HepG2 (cell line): ENCODE measurements around the gene RFX2. TPM values are rescaled to one million over a fixed set of nuclear protein-coding genes. Genes with fewer than 3 reads are reported as not detected.

Source experiments
- BCL6 ChIP-seq: IDR thresholded peaks from 2 replicates; pipeline ENCODE4 v1.6.1; 2016; ENCODE audit warnings: missing genetic modification reagents, missing compliant biosample characterization
- ELF1 ChIP-seq: sonication (generic); formaldehyde crosslinking; IDR thresholded peaks from 2 replicates; pipeline ENCODE4 v1.4.0; 2020; ENCODE audit warnings: missing genetic modification reagents
- FOSL2 ChIP-seq: sonication (generic); formaldehyde crosslinking; IDR thresholded peaks from 2 replicates; pipeline ENCODE4 v1.4.0; 2020; ENCODE audit warnings: missing genetic modification reagents
- FOXO1 ChIP-seq: sonication (generic); formaldehyde crosslinking; IDR thresholded peaks from 2 replicates; pipeline ENCODE4 v1.4.0; 2020; ENCODE audit warnings: missing genetic modification reagents
- HMGXB4 ChIP-seq, 2 experiments: sonication (generic) in 1 of 2; formaldehyde crosslinking in 1 of 2; IDR thresholded peaks; 2 replicates each; pipeline versions ENCODE4 v1.4.0 to v1.6.1; 2018 to 2020; ENCODE audit warnings: missing genetic modification reagents in 2 of 2, borderline replicate concordance in 1 of 2, low read depth in 1 of 2, mild to moderate bottlenecking in 1 of 2, missing biosample characterization in 1 of 2
- HNF1B ChIP-seq: sonication (generic); formaldehyde crosslinking; IDR thresholded peaks from 2 replicates; pipeline ENCODE4 v1.5.1; 2020; ENCODE audit warnings: mild to moderate bottlenecking, moderate library complexity, missing genetic modification reagents
- IRF1 ChIP-seq: sonication (generic); formaldehyde crosslinking; IDR thresholded peaks from 2 replicates; pipeline ENCODE4 v1.4.0; 2020; ENCODE audit warnings: low read depth, mild to moderate bottlenecking, missing genetic modification reagents
- JUND ChIP-seq: sonication (generic); formaldehyde crosslinking; IDR thresholded peaks from 2 replicates; pipeline ENCODE4 v1.8.0; 2022; ENCODE audit warnings: mild to moderate bottlenecking, missing genetic modification reagents
- KAT2B ChIP-seq: fragments of 150-350 bp; IDR thresholded peaks from 2 replicates; pipeline ENCODE4 v1.6.1; 2014; ENCODE audit warnings: low read depth, low read length, borderline replicate concordance
- KDM1A ChIP-seq: IDR thresholded peaks from 2 replicates; pipeline ENCODE4 v1.6.1; 2016; ENCODE audit warnings: missing compliant biosample characterization
- MEIS2 ChIP-seq: sonication (generic); formaldehyde crosslinking; IDR thresholded peaks from 2 replicates; pipeline ENCODE4 v1.9.0; 2021; ENCODE audit warnings: mild to moderate bottlenecking, missing genetic modification reagents
- MIER3 ChIP-seq: IDR thresholded peaks from 2 replicates; pipeline ENCODE4 v1.6.1; 2016; ENCODE audit warnings: missing compliant biosample characterization, borderline replicate concordance
- SP1 ChIP-seq, 2 experiments: fragments of 450-650 bp in 1 of 2; sonication (generic) in 1 of 2; formaldehyde crosslinking in 1 of 2; IDR thresholded peaks; 2 replicates each; pipeline versions ENCODE4 v1.4.0 to v1.6.1; 2016 to 2020; ENCODE audit warnings: missing genetic modification reagents in 1 of 2
- SPEN ChIP-seq: sonication (generic); formaldehyde crosslinking; IDR thresholded peaks from 2 replicates; pipeline ENCODE4 v1.5.1; 2020; ENCODE audit warnings: low read depth, mild to moderate bottlenecking, missing genetic modification reagents
- SRF ChIP-seq: IDR thresholded peaks from 2 replicates; pipeline ENCODE4 v1.6.1; 2011; ENCODE audit warnings: mild to moderate bottlenecking, low read depth, low read length, moderate library complexity
- TBP ChIP-seq: sonication (generic); formaldehyde crosslinking; IDR thresholded peaks from 2 replicates; pipeline ENCODE4 v1.5.0; 2020; ENCODE audit warnings: missing genetic modification reagents
- THYN1 ChIP-seq: sonication (generic); formaldehyde crosslinking; IDR thresholded peaks from 2 replicates; pipeline ENCODE4 v1.8.1; 2023; ENCODE audit warnings: low read depth, mild to moderate bottlenecking, moderate library complexity, missing genetic modification reagents, borderline replicate concordance
- TMF1 ChIP-seq: sonication (generic); formaldehyde crosslinking; IDR thresholded peaks from 2 replicates; pipeline ENCODE4 v1.8.1; 2022; ENCODE audit warnings: low read depth, missing genetic modification reagents
- ZBTB2 ChIP-seq: sonication (generic); formaldehyde crosslinking; IDR thresholded peaks from 2 replicates; pipeline ENCODE4 v1.8.0; 2022; ENCODE audit warnings: low read depth, missing genetic modification reagents
- ZFP36 ChIP-seq: fragments of 150-350 bp; IDR thresholded peaks from 2 replicates; pipeline ENCODE4 v1.6.1; 2018; ENCODE audit warnings: borderline replicate concordance, low read length, low read depth; ENCODE audit not compliant: partially characterized antibody
- ZMYM2 ChIP-seq: sonication (generic); formaldehyde crosslinking; IDR thresholded peaks from 2 replicates; pipeline ENCODE4 v1.8.0; 2022; ENCODE audit warnings: mild to moderate bottlenecking, missing genetic modification reagents
- ZNF839 ChIP-seq: sonication (generic); formaldehyde crosslinking; IDR thresholded peaks from 2 replicates; pipeline ENCODE4 v1.4.0; 2020; ENCODE audit warnings: missing genetic modification reagents, mild to moderate bottlenecking, borderline replicate concordance
- polyA plus RNA-seq, 8 experiments: library from polyadenylated mRNA; depleted of rRNA in 3 of 8; stranded (reverse) in 7 of 8; unstranded in 1 of 8; fragments of >200 nt; fragmentation: Illumina TruSeq in 4 of 8; extraction: Trizol in 4 of 8; gene quantifications; 2 replicates each; pipeline versions ENCODE4 v1.2.1 to v1.2.3, GENCODE V29; 2011 to 2016; ENCODE audit warnings: low read depth in 4 of 8, missing spikeins in 1 of 8, mixed read lengths in 1 of 8; ENCODE audit not compliant: insufficient read depth in 1 of 8
- total RNA-seq, 5 experiments: library from RNA; depleted of rRNA; stranded (reverse); fragments of >200 nt; fragmentation: Illumina TruSeq; extraction: Trizol; gene quantifications; 2 replicates each; pipeline ENCODE4 v1.2.3, GENCODE V29; 2016; ENCODE audit warnings: low read depth in 1 of 5

Gene RFX2
- total and polyA plus RNA-seq, 2 of the 13 experiments (the other 11 are each of a cell fraction or from before 2014, with no cell fraction given) = 2.8 to 3.3 TPM

GRCh38 chr19:6048793-6049405, 61.4 kb downstream of the RFX2 start (continued):
- 0 out of 2 replicates have a peak, but pooled peaks have one; percentile 31 for TF ChIP-seq MIER3
- TF ChIP-seq HNF1B (CRISPR knock-in tag) = 0 out of 2 replicates have a peak, but pooled peaks have one; percentile 45
- peak; percentile 42 for TF ChIP-seq ZFP36
- TF ChIP-seq TBP = no peak
- no peak for TF ChIP-seq SRF
- no peak for TF ChIP-seq ELF1 (CRISPR knock-in tag)
- TF ChIP-seq ZBTB2 (CRISPR knock-in tag) = no peak
- 0 out of 4 replicates have a peak, but pooled peaks have one; percentile 5 to 49 for TF ChIP-seq HMGXB4 (CRISPR knock-in tag; IDR thresholded peaks at IDR 0.05; ENCODE audit: borderline replicate concordance in 1 of 2, low read depth in 1 of 2)
- TF ChIP-seq IRF1 (CRISPR knock-in tag) = no peak
- TF ChIP-seq FOSL2 = peak; percentile 30; the same call in 1 of the 2 replicates
- no peak for TF ChIP-seq ZNF839 (CRISPR knock-in tag)
- TF ChIP-seq JUND (CRISPR knock-in tag) = no peak
- TF ChIP-seq KAT2B = no peak
- no peak for TF ChIP-seq SPEN
- no peak for TF ChIP-seq MEIS2 (CRISPR knock-in tag)
- TF ChIP-seq FOXO1 = no peak
- TF ChIP-seq TMF1 (CRISPR knock-in tag) = no peak
- no peak for TF ChIP-seq ZMYM2 (CRISPR knock-in tag)
- TF ChIP-seq BCL6 (CRISPR knock-in tag) = no peak
- TF ChIP-seq THYN1 (CRISPR knock-in tag) = no peak
- TF ChIP-seq SP1 (IDR thresholded peaks at IDR 0.05) = no peak
- no peak for TF ChIP-seq SP1 (CRISPR knock-in tag; IDR thresholded peaks at IDR 0.05)
- no peak for TF ChIP-seq KDM1A
